Measurements from ENCODE around the gene METTL8.

Gene METTL8

GRCh38 chr2:171399292-171399691 is 34.5 kb downstream of the METTL8 start:
- no peak for DNase-seq
- Histone ChIP-seq H3K9ac (ENCODE audit: low read length) (no peak overlapping the region), H3K27ac (ENCODE audit: low read length) (no peak overlapping the region), H3K9me2 (replicated peaks; ENCODE audit: insufficient read depth, low read length) (no peaks in the 10 kb centered on the region), H3F3A (ENCODE audit: insufficient read depth, low read length) (no peaks in the 10 kb centered on the region), H2AFZ (ENCODE audit: low read length) (no peak overlapping the region), H3K27me3 (replicated peaks; ENCODE audit: insufficient read depth, low read length) (no peaks in the 10 kb centered on the region), H3K4me3 (ENCODE audit: low read length) (no peak overlapping the region), H3K36me3 (replicated peaks; ENCODE audit: insufficient read depth, low read length) (no peaks in the 10 kb centered on the region), H3K4me2 (ENCODE audit: low read depth, low read length) (no peak overlapping the region), H3K79me2 (ENCODE audit: low read length) (no peaks in the 10 kb centered on the region), H4K20me1 (ENCODE audit: insufficient read depth, low read length) (no peaks in the 10 kb centered on the region), H3K9me3 (replicated peaks; ENCODE audit: insufficient read depth, low read length) (no peaks in the 10 kb centered on the region), H3K4me1 (ENCODE audit: low read length) (peaks cover 7% of the 10 kb centered on the region; the same call in 1 of the 2 replicates)
- TF ChIP-seq, protein P1, sequence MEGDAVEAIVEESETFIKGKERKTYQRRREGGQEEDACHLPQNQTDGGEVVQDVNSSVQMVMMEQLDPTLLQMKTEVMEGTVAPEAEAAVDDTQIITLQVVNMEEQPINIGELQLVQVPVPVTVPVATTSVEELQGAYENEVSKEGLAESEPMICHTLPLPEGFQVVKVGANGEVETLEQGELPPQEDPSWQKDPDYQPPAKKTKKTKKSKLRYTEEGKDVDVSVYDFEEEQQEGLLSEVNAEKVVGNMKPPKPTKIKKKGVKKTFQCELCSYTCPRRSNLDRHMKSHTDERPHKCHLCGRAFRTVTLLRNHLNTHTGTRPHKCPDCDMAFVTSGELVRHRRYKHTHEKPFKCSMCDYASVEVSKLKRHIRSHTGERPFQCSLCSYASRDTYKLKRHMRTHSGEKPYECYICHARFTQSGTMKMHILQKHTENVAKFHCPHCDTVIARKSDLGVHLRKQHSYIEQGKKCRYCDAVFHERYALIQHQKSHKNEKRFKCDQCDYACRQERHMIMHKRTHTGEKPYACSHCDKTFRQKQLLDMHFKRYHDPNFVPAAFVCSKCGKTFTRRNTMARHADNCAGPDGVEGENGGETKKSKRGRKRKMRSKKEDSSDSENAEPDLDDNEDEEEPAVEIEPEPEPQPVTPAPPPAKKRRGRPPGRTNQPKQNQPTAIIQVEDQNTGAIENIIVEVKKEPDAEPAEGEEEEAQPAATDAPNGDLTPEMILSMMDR (IDR thresholded peaks at IDR 0.05; ENCODE audit: low read length): no peak
- TF ChIP-seq EZH2 (optimal IDR thresholded peaks at IDR 0.05; ENCODE audit: low read depth, low read length) (no peak), EZH2phosphoT487 (IDR thresholded peaks at IDR 0.05; ENCODE audit: low read length) (no peak)

GRCh38 chr2:171394164-171394740 is 39.5 kb downstream of the METTL8 start:
- Histone ChIP-seq H3K4me1 (ENCODE audit: low read length) (peaks cover 4% of the 10 kb centered on the region; the same call in 1 of the 2 replicates), H3K36me3 (replicated peaks; ENCODE audit: insufficient read depth, low read length) (no peaks in the 10 kb centered on the region), H3K79me2 (ENCODE audit: low read length) (no peaks in the 10 kb centered on the region), H2AFZ (ENCODE audit: low read length) (no peak overlapping the region), H3F3A (ENCODE audit: insufficient read depth, low read length) (no peaks in the 10 kb centered on the region), H3K27me3 (replicated peaks; ENCODE audit: insufficient read depth, low read length) (no peaks in the 10 kb centered on the region), H4K20me1 (ENCODE audit: insufficient read depth, low read length) (no peaks in the 10 kb centered on the region), H3K4me3 (ENCODE audit: low read length) (no peak overlapping the region), H3K27ac (ENCODE audit: low read length) (no peak overlapping the region), H3K4me2 (ENCODE audit: low read depth, low read length) (no peak overlapping the region), H3K9ac (ENCODE audit: low read length) (no peak overlapping the region), H3K9me3 (replicated peaks; ENCODE audit: insufficient read depth, low read length) (no peaks in the 10 kb centered on the region), H3K9me2 (replicated peaks; ENCODE audit: insufficient read depth, low read length) (no peaks in the 10 kb centered on the region)
- no peak for TF ChIP-seq EZH2phosphoT487 (IDR thresholded peaks at IDR 0.05; ENCODE audit: low read length)
- TF ChIP-seq, protein P1 (IDR thresholded peaks at IDR 0.05; ENCODE audit: low read length): no peak
- no peak for TF ChIP-seq EZH2 (optimal IDR thresholded peaks at IDR 0.05; ENCODE audit: low read depth, low read length)
- DNase-seq: no peak

DNA sequence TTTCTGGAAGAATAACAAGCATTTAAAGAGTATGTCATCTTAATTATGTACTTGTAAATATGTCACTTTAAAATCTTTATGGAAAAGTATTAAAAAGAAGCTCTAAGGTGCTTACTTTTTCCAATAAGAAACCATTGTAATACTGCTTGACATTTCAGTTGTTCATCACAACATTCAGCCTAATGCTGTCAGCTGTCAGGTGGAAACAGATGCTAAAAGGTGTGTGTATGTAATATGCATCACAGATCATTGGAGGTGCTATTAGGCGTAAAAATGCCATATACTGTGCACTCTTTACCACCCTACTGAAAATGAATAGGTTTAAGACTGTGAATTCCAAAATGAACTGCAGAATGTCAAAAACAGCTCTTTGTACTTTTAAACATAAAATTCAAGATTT is 40.3 kb downstream of the METTL8 start:
- Histone ChIP-seq H3K4me3 (ENCODE audit: low read length) (no peak overlapping the region), H3K9me3 (replicated peaks; ENCODE audit: insufficient read depth, low read length) (no peaks in the 10 kb centered on the region), H3K36me3 (replicated peaks; ENCODE audit: insufficient read depth, low read length) (no peaks in the 10 kb centered on the region), H3K4me1 (ENCODE audit: low read length) (no peaks in the 10 kb centered on the region), H3K79me2 (ENCODE audit: low read length) (no peaks in the 10 kb centered on the region), H3K9me2 (replicated peaks; ENCODE audit: insufficient read depth, low read length) (no peaks in the 10 kb centered on the region), H4K20me1 (ENCODE audit: insufficient read depth, low read length) (no peaks in the 10 kb centered on the region), H3F3A (ENCODE audit: insufficient read depth, low read length) (no peaks in the 10 kb centered on the region), H3K27ac (ENCODE audit: low read length) (no peak overlapping the region), H3K27me3 (replicated peaks; ENCODE audit: insufficient read depth, low read length) (no peaks in the 10 kb centered on the region), H3K4me2 (ENCODE audit: low read depth, low read length) (no peak overlapping the region), H2AFZ (ENCODE audit: low read length) (no peak overlapping the region), H3K9ac (ENCODE audit: low read length) (no peak overlapping the region)
- no peak for TF ChIP-seq EZH2 (optimal IDR thresholded peaks at IDR 0.05; ENCODE audit: low read depth, low read length)
- TF ChIP-seq, protein P1 (IDR thresholded peaks at IDR 0.05; ENCODE audit: low read length): no peak
- TF ChIP-seq EZH2phosphoT487 (IDR thresholded peaks at IDR 0.05; ENCODE audit: low read length): no peak
- no peak for DNase-seq

Data from MM.1S (cell line).